Activated CD4-positive, alpha-beta T cell treated with anti-CD3 and anti-CD28 coated beads for 36 hours (primary cell): ENCODE measurements around the gene CARD10. TPM values are rescaled to one million over a fixed set of nuclear protein-coding genes. Genes with fewer than 3 reads are reported as not detected.
A peak's percentile ranks its signal among the peaks of the same experiment; 100 is the strongest.

ENCODE experiments used
- ATAC-seq: fragments of 200-7000 bp; cut with Tn5 transposase; one replicate; pipeline ENCODE4 v1.10.0; 2021; ENCODE audit warnings: mild to moderate bottlenecking, moderate library complexity
- CTCF ChIA-PET: fragments of 350-600 bp; sonication (Branson Sonifier 250); formaldehyde crosslinking; loops from one replicate; lab custom pipeline; 2021; ENCODE audit warnings: antibody characterized with exemption; lab: Charles Lee
- POLR2A ChIA-PET: fragments of 350-600 bp; sonication (Branson Sonifier 250); formaldehyde crosslinking; loops from one replicate; lab custom pipeline; 2021; ENCODE audit warnings: antibody characterized with exemption, inconsistent platforms; lab: Charles Lee
- DNase-seq: peaks from one replicate; pipeline ENCODE4 v3.0.0-alpha.2; 2020
- H3K27ac Mint-ChIP-seq: one replicate; pipeline ENCODE4 v1.8.0; 2021; ENCODE audit warnings: mixed read lengths
- H3K27me3 Mint-ChIP-seq: one replicate; pipeline ENCODE4 v1.8.0; 2021; ENCODE audit warnings: mixed read lengths
- H3K36me3 Mint-ChIP-seq: one replicate; pipeline ENCODE4 v1.8.0; 2021; ENCODE audit warnings: low read depth, mixed read lengths
- H3K4me1 Mint-ChIP-seq: one replicate; pipeline ENCODE4 v1.8.0; 2021; ENCODE audit warnings: mixed read lengths
- H3K4me3 Mint-ChIP-seq: one replicate; pipeline ENCODE4 v1.8.0; 2021; ENCODE audit warnings: mild to moderate bottlenecking, moderate library complexity, mixed read lengths
- H3K9me3 Mint-ChIP-seq: one replicate; pipeline ENCODE4 v1.8.0; 2021; ENCODE audit warnings: low read depth, mixed read lengths
- intact Hi-C, 2 experiments: fragments of 100-400 bp; cut with DNase I in 1 of 2; cut with micrococcal nuclease in 1 of 2; formaldehyde crosslinking; loops; one replicate each; pipeline versions ENCODE4 v1.14.2 to v1.15.1; 2022 to 2024; cut with DNase I, micrococcal nuclease
- total RNA-seq, 2 experiments: library from RNA; stranded (reverse); gene quantifications; one replicate each; pipeline ENCODE4 v1.2.3, GENCODE V29; 2021

The CARD10 gene, protein sequence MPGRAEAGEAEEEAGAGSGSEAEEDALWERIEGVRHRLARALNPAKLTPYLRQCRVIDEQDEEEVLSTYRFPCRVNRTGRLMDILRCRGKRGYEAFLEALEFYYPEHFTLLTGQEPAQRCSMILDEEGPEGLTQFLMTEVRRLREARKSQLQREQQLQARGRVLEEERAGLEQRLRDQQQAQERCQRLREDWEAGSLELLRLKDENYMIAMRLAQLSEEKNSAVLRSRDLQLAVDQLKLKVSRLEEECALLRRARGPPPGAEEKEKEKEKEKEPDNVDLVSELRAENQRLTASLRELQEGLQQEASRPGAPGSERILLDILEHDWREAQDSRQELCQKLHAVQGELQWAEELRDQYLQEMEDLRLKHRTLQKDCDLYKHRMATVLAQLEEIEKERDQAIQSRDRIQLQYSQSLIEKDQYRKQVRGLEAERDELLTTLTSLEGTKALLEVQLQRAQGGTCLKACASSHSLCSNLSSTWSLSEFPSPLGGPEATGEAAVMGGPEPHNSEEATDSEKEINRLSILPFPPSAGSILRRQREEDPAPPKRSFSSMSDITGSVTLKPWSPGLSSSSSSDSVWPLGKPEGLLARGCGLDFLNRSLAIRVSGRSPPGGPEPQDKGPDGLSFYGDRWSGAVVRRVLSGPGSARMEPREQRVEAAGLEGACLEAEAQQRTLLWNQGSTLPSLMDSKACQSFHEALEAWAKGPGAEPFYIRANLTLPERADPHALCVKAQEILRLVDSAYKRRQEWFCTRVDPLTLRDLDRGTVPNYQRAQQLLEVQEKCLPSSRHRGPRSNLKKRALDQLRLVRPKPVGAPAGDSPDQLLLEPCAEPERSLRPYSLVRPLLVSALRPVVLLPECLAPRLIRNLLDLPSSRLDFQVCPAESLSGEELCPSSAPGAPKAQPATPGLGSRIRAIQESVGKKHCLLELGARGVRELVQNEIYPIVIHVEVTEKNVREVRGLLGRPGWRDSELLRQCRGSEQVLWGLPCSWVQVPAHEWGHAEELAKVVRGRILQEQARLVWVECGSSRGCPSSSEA
- total RNA-seq, result not detected

GRCh38 chr22:37519268-37520195, at the start of gene CARD10:
TSS of gene CARD10 (minus strand) at chr22:37519415. CDS start at chr22:37519200, 215 bp downstream.
- no peaks in the 10 kb centered on the region for H3K36me3 Mint-ChIP-seq
- H3K9me3 Mint-ChIP-seq, result no peaks in the 10 kb centered on the region
- H3K4me3 Mint-ChIP-seq, result peak within 1 kb of the TSS; percentile 50
- peaks cover 28% of the 10 kb centered on the region for H3K27me3 Mint-ChIP-seq
- intact Hi-C loops, result no loop called here
- ATAC-seq (peak; percentile 58), DNase-seq (no peak)
- ChIA-PET POLR2A (no interaction called here), CTCF (interaction anchor here (0.5 to 1.6 kb wide), 6 partner anchors 10 to 258 kb away, joined by 3 to 4 read pairs (median 4); no protein-coding TSS in a partner anchor)
- peaks cover 4% of the 10 kb centered on the region for H3K4me1 Mint-ChIP-seq
- no peak within 1 kb of the TSS for H3K27ac Mint-ChIP-seq

GRCh38 chr22:37568448-37569008, 49.3 kb upstream of the CARD10 start:
- no peak overlapping the region for H3K4me3 Mint-ChIP-seq
- POLR2A ChIA-PET, result interaction anchor here (0.5 kb wide), 1 partner anchor 19 kb away, joined by 5 read pairs; no protein-coding TSS in a partner anchor
- peaks cover 21% of the 10 kb centered on the region for H3K4me1 Mint-ChIP-seq
- no peaks in the 10 kb centered on the region for H3K9me3 Mint-ChIP-seq
- ATAC-seq (no peak), DNase-seq (no peak)
- CTCF ChIA-PET, result interaction anchor here (0.6 to 10.2 kb wide), 11 partner anchors 10 to 522 kb away, joined by 3 to 302 read pairs (median 8); no protein-coding TSS in a partner anchor
- intact Hi-C loops, result no loop called here
- no peak overlapping the region for H3K27ac Mint-ChIP-seq
- no peaks in the 10 kb centered on the region for H3K36me3 Mint-ChIP-seq
- peaks cover 8% of the 10 kb centered on the region for H3K27me3 Mint-ChIP-seq

DNA sequence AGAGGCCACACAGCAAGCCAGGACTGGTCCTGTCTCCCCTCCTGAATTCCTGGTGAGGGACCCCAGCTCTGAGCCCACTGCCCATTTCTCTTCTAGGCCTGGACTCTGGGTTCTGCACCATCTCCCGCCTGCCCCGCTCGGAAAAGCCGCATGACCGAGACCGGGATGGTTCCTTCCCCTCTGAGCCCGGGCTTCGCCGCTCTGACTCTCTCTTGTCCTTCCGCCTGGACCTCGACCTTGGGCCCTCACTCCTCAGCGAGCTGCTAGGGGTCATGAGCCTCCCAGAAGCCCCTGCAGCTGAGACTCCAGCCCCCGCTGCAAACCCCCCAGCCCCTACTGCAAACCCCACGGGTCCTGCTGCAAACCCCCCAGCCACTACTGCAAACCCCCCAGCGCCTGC, 48.8 kb upstream of the CARD10 start:
- CTCF ChIA-PET, result interaction anchor here (0.6 to 10.2 kb wide), 16 partner anchors 11 to 522 kb away, joined by 3 to 302 read pairs (median 9); partner anchors contain the start of genes GGA1 and LGALS2
- Mint-ChIP-seq H3K9me3 (no peaks in the 10 kb centered on the region), H3K4me1 (peaks cover 22% of the 10 kb centered on the region), H3K4me3 (no peak overlapping the region), H3K36me3 (no peaks in the 10 kb centered on the region), H3K27me3 (peaks cover 14% of the 10 kb centered on the region), H3K27ac (no peak overlapping the region)
- intact Hi-C loops, result no loop called here
- ATAC-seq (no peak), DNase-seq (no peak)
- POLR2A ChIA-PET, result no interaction called here

- Mint-ChIP-seq H3K27me3 (peaks cover 20% of the 10 kb centered on the region), H3K36me3 (no peaks in the 10 kb centered on the region), H3K4me3 (peak overlapping the region; percentile 43), H3K9me3 (no peaks in the 10 kb centered on the region), H3K27ac (peak overlapping the region; percentile 87), H3K4me1 (peaks cover 23% of the 10 kb centered on the region)
- peak; percentile 93 for ATAC-seq
- DNase-seq, result peak; percentile 96
- ChIA-PET POLR2A (interaction anchor here (0.6 to 2.1 kb wide), 5 partner anchors 15 to 423 kb away, joined by 3 to 16 read pairs (median 3); no protein-coding TSS in a partner anchor), CTCF (interaction anchor here (0.6 to 10.2 kb wide), 46 partner anchors 8 to 732 kb away, joined by 3 to 302 read pairs (median 4); partner anchors contain the start of genes GGA1, LGALS2 and MFNG)
- intact Hi-C loops, result loop anchor here (1.0 to 2.0 kb wide), 5 partner anchors 22 to 250 kb away; no protein-coding TSS in a partner anchor
Observed at GRCh38 chr22:37566903-37567798, 47.9 kb upstream of the CARD10 start.

- CTCF ChIA-PET, result interaction anchor here (0.5 to 10.2 kb wide), 34 partner anchors 10 to 731 kb away, joined by 3 to 302 read pairs (median 4); partner anchors contain the start of genes GCAT, GGA1, LGALS2 and MFNG
- Mint-ChIP-seq H3K4me1 (peaks cover 29% of the 10 kb centered on the region), H3K36me3 (no peaks in the 10 kb centered on the region), H3K27me3 (peaks cover 26% of the 10 kb centered on the region), H3K9me3 (no peaks in the 10 kb centered on the region), H3K27ac (peak overlapping the region; percentile 87), H3K4me3 (peak overlapping the region; percentile 43)
- ATAC-seq (peak; percentile 31), DNase-seq (peak; percentile 68)
- intact Hi-C loops, result loop anchor here in 1 of 2 experiments (2.0 kb wide), 2 partner anchors 82 to 250 kb away; no protein-coding TSS in a partner anchor
- POLR2A ChIA-PET, result interaction anchor here (0.6 to 2.1 kb wide), 4 partner anchors 25 to 832 kb away, joined by 3 to 16 read pairs (median 3); no protein-coding TSS in a partner anchor
Observed at GRCh38 chr22:37566329-37566837, 47.2 kb upstream of the CARD10 start.

DNA sequence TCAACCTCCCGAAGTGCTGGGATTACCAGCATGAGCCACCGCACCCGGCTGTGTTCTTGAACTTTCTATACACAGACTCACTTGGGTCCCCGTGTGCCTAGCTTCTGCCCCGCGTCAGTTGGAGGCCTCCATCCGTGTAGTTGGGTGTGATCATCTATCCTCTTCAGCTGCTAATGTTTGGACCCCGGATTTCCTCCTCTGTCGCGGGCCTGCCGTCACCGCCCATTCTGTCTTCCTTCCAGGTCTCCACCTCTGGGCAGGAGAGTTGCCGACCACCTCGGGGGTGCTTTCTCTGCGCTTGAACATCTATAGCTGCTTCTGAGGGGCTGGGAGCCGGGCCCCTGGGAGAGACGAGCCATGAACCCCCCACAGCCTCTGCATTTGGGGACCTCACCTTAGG, 46.6 kb upstream of the CARD10 start:
- no peak for DNase-seq
- intact Hi-C loops, result loop anchor here in 1 of 2 experiments (2.0 kb wide), 2 partner anchors 81 to 249 kb away; no protein-coding TSS in a partner anchor
- Mint-ChIP-seq H3K4me3 (no peak overlapping the region), H3K9me3 (no peaks in the 10 kb centered on the region), H3K27ac (peak overlapping the region; percentile 63), H3K4me1 (peaks cover 33% of the 10 kb centered on the region), H3K27me3 (peaks cover 30% of the 10 kb centered on the region), H3K36me3 (no peaks in the 10 kb centered on the region)
- no peak for ATAC-seq
- POLR2A ChIA-PET, result interaction anchor here (0.6 to 2.1 kb wide), 3 partner anchors 24 to 833 kb away, joined by 3 to 16 read pairs (median 3); no protein-coding TSS in a partner anchor
- CTCF ChIA-PET, result interaction anchor here (0.5 to 10.2 kb wide), 20 partner anchors 9 to 248 kb away, joined by 3 to 302 read pairs (median 7); partner anchors contain the start of genes GCAT, GGA1, LGALS2 and MFNG

- Mint-ChIP-seq H3K27me3 (peaks cover 37% of the 10 kb centered on the region), H3K9me3 (no peaks in the 10 kb centered on the region), H3K4me3 (no peak overlapping the region), H3K36me3 (no peaks in the 10 kb centered on the region), H3K27ac (no peak overlapping the region), H3K4me1 (peaks cover 33% of the 10 kb centered on the region)
- no peak for DNase-seq
- intact Hi-C loops, result no loop called here
- CTCF ChIA-PET, result interaction anchor here (0.6 to 10.2 kb wide), 10 partner anchors 7 to 92 kb away, joined by 3 to 302 read pairs (median 10); partner anchors contain the start of gene GGA1
- ATAC-seq, result no peak
- POLR2A ChIA-PET, result no interaction called here
Observed at GRCh38 chr22:37564111-37564711, 45.0 kb upstream of the CARD10 start.
